Measurements from ENCODE around the gene RNF112. TPM values are rescaled to one million over a fixed set of nuclear protein-coding genes. Genes with fewer than 3 reads are reported as not detected.
"Not testable (repeated sequence)": the region's sequence is repeated elsewhere in the genome, so short reads cannot be mapped to it uniquely, and the experiment has no call there.

The RNF112 gene
- polyA plus RNA-seq, 4 donors: 0.88 to 1.9 (median 1.4) TPM

GRCh38 chr17:19442731-19443130, 31.7 kb downstream of the RNF112 start:
- no peak for DNase-seq (ENCODE audit: low read depth in 4 of 4, low spot score in 3 of 4)

GRCh38 chr17:19443148-19443547, 32.1 kb downstream of the RNF112 start:
- DNase-seq (ENCODE audit: low read depth in 4 of 4, low spot score in 3 of 4): no peak

- DNase-seq (ENCODE audit: low read depth in 4 of 4, low spot score in 3 of 4): no peak
These were observed 34.1 kb downstream of the RNF112 start for GRCh38 chr17:19445105-19445504.

GRCh38 chr17:19446577-19446976, 35.5 kb downstream of the RNF112 start:
- DNase-seq (ENCODE audit: low read depth in 4 of 4, low spot score in 3 of 4): not testable (repeated sequence)

- peak in 2 of 4 donors; percentile 78 to 80 for DNase-seq (ENCODE audit: low read depth in 4 of 4, low spot score in 3 of 4)
These were observed 36.1 kb downstream of the RNF112 start for GRCh38 chr17:19447085-19447583.

GRCh38 chr17:19448341-19449268, 37.6 kb downstream of the RNF112 start:
- peak; percentile 81 to 93 (median 89) for DNase-seq (ENCODE audit: low read depth in 4 of 4, low spot score in 3 of 4)

- DNase-seq (ENCODE audit: low read depth in 4 of 4, low spot score in 3 of 4): no peak
These were observed 38.6 kb downstream of the RNF112 start for GRCh38 chr17:19449656-19450055.

- no peak for DNase-seq (ENCODE audit: low read depth in 4 of 4, low spot score in 3 of 4)
These were observed 42.3 kb downstream of the RNF112 start for GRCh38 chr17:19453296-19453695.

GRCh38 chr17:19454074-19454473, 43.0 kb downstream of the RNF112 start:
- no peak for DNase-seq (ENCODE audit: low read depth in 4 of 4, low spot score in 3 of 4)

GRCh38 chr17:19456016-19456927, 45.2 kb downstream of the RNF112 start:
- no peak for DNase-seq (ENCODE audit: low read depth in 4 of 4, low spot score in 3 of 4)

- no peak for DNase-seq (ENCODE audit: low read depth in 4 of 4, low spot score in 3 of 4)
These were observed 46.0 kb downstream of the RNF112 start for GRCh38 chr17:19457046-19457445.

GRCh38 chr17:19457830-19458271, 46.8 kb downstream of the RNF112 start:
- DNase-seq (ENCODE audit: low read depth in 4 of 4, low spot score in 3 of 4): no peak

GRCh38 chr17:19458481-19458880, 47.4 kb downstream of the RNF112 start:
- not testable (repeated sequence) for DNase-seq (ENCODE audit: low read depth in 4 of 4, low spot score in 3 of 4)

GRCh38 chr17:19459018-19459655, 48.1 kb downstream of the RNF112 start:
- DNase-seq (ENCODE audit: low read depth in 4 of 4, low spot score in 3 of 4): not testable (repeated sequence)

- DNase-seq (ENCODE audit: low read depth in 4 of 4, low spot score in 3 of 4): no peak
These were observed 49.7 kb downstream of the RNF112 start for GRCh38 chr17:19460700-19461099.

- no peak for DNase-seq (ENCODE audit: low read depth in 4 of 4, low spot score in 3 of 4)
These were observed 50.1 kb downstream of the RNF112 start for GRCh38 chr17:19461116-19461515.

- DNase-seq (ENCODE audit: low read depth in 4 of 4, low spot score in 3 of 4): no peak
These were observed 50.6 kb downstream of the RNF112 start for GRCh38 chr17:19461681-19462080.

GRCh38 chr17:19462456-19463035, 51.5 kb downstream of the RNF112 start:
- DNase-seq (ENCODE audit: low read depth in 4 of 4, low spot score in 3 of 4): not testable (repeated sequence)

- DNase-seq (ENCODE audit: low read depth in 4 of 4, low spot score in 3 of 4): no peak
These were observed 53.3 kb downstream of the RNF112 start for GRCh38 chr17:19464031-19465026.

Measured in right renal pelvis (tissue), 4 donors.